ENCODE measurements around the gene SIGLEC15.

The SIGLEC15 gene

DNA sequence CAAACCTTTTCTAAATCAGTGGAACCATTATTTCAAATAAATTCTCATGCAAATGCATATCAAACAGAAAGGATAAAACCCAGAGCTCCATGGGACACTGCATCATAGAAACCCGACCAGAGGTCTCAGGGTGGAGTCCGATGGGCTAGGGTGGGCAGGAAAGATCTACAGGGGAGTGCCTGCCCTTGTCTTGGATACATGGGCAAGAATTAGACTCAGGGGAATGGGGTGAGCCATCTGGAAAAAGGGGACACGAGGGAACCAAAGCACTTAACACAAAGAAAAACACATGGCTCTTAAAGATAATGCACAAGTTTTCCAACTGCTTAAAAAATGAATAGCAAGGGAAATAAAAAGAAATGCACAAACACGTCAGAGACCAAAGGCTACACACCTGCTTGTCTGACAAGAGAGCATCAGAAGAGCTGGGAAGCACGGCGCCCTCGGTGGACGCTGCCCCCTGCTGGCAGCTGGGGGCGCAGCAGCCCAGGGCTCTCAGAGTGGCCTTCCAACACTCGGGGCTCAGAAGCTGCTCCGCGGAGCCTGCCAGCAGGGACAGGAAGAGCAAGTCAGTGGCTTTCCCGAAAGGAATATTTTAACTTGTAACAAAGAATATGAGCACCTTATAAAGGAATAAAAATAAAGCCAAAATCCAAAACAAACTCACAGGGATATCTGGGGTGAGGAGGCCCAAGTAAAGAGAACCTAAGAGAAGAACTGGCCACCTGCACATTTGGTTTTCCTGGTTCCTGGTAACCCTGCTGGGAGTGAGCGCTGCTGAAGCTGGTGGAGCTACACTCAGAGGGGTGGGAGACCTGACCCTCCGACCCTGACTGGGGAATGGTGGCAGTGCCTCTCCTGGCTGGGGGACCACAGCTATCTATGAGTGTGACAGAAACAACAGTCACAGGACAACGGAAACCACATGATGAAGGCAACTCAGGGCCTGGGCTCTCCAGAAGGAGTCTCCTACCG is 54.5 kb downstream of the SIGLEC15 start:
- H3K9ac ChIP-seq (ENCODE audit: low read length), result no peak overlapping the region
- H3K27me3 ChIP-seq (ENCODE audit: low read depth, low read length), result no peaks in the 10 kb centered on the region
- H3K36me3 ChIP-seq (replicated peaks; ENCODE audit: low read depth, low read length), result peaks cover 35% of the 10 kb centered on the region
- no peak overlapping the region for H2AFZ ChIP-seq (ENCODE audit: low read depth, low read length)
- peaks cover 10% of the 10 kb centered on the region for H3K4me1 ChIP-seq (ENCODE audit: low read length)
- no peak overlapping the region for H3K27ac ChIP-seq (ENCODE audit: low read length)
- peaks cover 14% of the 10 kb centered on the region for H3K9me3 ChIP-seq (ENCODE audit: insufficient read depth, low read length)
- no peak overlapping the region for H3K4me2 ChIP-seq (ENCODE audit: low read length)
- H3K79me2 ChIP-seq (ENCODE audit: low read length), result no peaks in the 10 kb centered on the region
- no peak overlapping the region for H3K4me3 ChIP-seq (ENCODE audit: low read length)
- no peaks in the 10 kb centered on the region for H4K20me1 ChIP-seq (ENCODE audit: insufficient read depth, low read length)
- no peak for TF ChIP-seq EZH2phosphoT487 (IDR thresholded peaks at IDR 0.05; ENCODE audit: low read depth)
- TF ChIP-seq, protein P1, sequence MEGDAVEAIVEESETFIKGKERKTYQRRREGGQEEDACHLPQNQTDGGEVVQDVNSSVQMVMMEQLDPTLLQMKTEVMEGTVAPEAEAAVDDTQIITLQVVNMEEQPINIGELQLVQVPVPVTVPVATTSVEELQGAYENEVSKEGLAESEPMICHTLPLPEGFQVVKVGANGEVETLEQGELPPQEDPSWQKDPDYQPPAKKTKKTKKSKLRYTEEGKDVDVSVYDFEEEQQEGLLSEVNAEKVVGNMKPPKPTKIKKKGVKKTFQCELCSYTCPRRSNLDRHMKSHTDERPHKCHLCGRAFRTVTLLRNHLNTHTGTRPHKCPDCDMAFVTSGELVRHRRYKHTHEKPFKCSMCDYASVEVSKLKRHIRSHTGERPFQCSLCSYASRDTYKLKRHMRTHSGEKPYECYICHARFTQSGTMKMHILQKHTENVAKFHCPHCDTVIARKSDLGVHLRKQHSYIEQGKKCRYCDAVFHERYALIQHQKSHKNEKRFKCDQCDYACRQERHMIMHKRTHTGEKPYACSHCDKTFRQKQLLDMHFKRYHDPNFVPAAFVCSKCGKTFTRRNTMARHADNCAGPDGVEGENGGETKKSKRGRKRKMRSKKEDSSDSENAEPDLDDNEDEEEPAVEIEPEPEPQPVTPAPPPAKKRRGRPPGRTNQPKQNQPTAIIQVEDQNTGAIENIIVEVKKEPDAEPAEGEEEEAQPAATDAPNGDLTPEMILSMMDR (IDR thresholded peaks at IDR 0.05; ENCODE audit: low read depth, low read length), result peak; percentile 100

DNA sequence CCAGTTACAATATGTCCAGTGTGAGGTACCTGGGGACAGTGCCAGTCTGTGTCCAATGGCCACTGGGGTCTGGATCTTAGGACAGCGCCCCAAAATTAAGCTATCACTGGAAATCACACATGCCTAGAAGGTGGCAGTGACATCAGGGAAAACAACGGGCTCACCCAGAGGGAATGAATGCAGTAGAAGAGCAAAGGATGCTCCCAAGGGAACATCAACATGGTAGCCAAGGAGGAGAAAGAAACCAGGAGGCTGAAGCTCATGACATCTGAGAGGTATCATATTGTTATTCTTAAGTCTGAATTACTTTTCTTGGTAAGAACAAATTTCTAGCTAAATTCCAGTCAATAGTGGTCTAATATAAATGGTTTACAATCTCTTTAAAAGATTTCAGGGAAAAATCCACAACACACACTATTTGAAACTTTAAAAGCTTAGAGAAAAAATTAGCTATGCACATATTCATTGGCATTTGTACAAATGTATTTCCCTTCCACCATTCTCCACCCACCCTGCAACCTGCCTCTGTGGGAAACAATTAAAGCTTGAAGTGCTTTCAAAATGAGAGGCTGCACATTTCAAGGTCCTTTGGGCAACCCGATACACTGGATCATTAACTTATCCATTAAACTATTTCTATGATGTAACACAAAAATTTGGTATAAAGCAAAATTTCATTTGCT is 55.5 kb downstream of the SIGLEC15 start:
- no peaks in the 10 kb centered on the region for H3K79me2 ChIP-seq (ENCODE audit: low read length)
- no peak overlapping the region for H3K4me3 ChIP-seq (ENCODE audit: low read length)
- H3K36me3 ChIP-seq (replicated peaks; ENCODE audit: low read depth, low read length), result peaks cover 26% of the 10 kb centered on the region
- no peaks in the 10 kb centered on the region for H4K20me1 ChIP-seq (ENCODE audit: insufficient read depth, low read length)
- H3K27ac ChIP-seq (ENCODE audit: low read length), result no peak overlapping the region
- no peak overlapping the region for H3K4me2 ChIP-seq (ENCODE audit: low read length)
- no peaks in the 10 kb centered on the region for H3K27me3 ChIP-seq (ENCODE audit: low read depth, low read length)
- no peak for TF ChIP-seq EZH2phosphoT487 (IDR thresholded peaks at IDR 0.05; ENCODE audit: low read depth)
- TF ChIP-seq, protein P1 (IDR thresholded peaks at IDR 0.05; ENCODE audit: low read depth, low read length), result no peak
- peaks cover 7% of the 10 kb centered on the region for H3K9me3 ChIP-seq (ENCODE audit: insufficient read depth, low read length)
- no peak overlapping the region for H2AFZ ChIP-seq (ENCODE audit: low read depth, low read length)
- peaks cover 3% of the 10 kb centered on the region for H3K4me1 ChIP-seq (ENCODE audit: low read length)
- H3K9ac ChIP-seq (ENCODE audit: low read length), result no peak overlapping the region

DNA sequence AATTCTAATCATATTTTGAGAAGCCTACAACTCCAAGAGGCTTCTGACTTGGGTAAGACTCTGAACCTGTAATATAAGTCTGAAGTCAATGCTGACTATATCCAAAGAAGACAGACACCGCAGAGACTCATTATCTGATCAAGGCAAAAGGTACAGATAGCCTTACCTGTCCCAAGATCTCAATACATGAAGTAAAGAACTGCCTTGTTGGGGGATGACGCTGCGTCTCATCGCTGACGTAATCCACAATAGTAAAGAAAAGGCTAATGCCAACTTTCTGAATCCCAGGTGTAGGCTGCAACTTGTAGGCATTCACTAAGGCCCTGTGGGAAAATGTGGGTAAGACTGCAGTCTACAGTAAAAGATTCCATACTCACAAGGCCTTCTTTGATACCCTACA is 62.1 kb downstream of the SIGLEC15 start:
- no peak for TF ChIP-seq EZH2phosphoT487 (IDR thresholded peaks at IDR 0.05; ENCODE audit: low read depth)
- TF ChIP-seq, protein P1 (IDR thresholded peaks at IDR 0.05; ENCODE audit: low read depth, low read length), result no peak
- Histone ChIP-seq H3K9ac (ENCODE audit: low read length) (no peak overlapping the region), H3K27ac (ENCODE audit: low read length) (no peak overlapping the region), H3K9me3 (ENCODE audit: insufficient read depth, low read length) (no peaks in the 10 kb centered on the region), H4K20me1 (ENCODE audit: insufficient read depth, low read length) (no peaks in the 10 kb centered on the region), H2AFZ (ENCODE audit: low read depth, low read length) (no peak overlapping the region), H3K79me2 (ENCODE audit: low read length) (no peaks in the 10 kb centered on the region), H3K36me3 (replicated peaks; ENCODE audit: low read depth, low read length) (peaks cover 8% of the 10 kb centered on the region), H3K27me3 (ENCODE audit: low read depth, low read length) (no peaks in the 10 kb centered on the region), H3K4me1 (ENCODE audit: low read length) (no peaks in the 10 kb centered on the region), H3K4me3 (ENCODE audit: low read length) (no peak overlapping the region), H3K4me2 (ENCODE audit: low read length) (no peak overlapping the region)

DNA sequence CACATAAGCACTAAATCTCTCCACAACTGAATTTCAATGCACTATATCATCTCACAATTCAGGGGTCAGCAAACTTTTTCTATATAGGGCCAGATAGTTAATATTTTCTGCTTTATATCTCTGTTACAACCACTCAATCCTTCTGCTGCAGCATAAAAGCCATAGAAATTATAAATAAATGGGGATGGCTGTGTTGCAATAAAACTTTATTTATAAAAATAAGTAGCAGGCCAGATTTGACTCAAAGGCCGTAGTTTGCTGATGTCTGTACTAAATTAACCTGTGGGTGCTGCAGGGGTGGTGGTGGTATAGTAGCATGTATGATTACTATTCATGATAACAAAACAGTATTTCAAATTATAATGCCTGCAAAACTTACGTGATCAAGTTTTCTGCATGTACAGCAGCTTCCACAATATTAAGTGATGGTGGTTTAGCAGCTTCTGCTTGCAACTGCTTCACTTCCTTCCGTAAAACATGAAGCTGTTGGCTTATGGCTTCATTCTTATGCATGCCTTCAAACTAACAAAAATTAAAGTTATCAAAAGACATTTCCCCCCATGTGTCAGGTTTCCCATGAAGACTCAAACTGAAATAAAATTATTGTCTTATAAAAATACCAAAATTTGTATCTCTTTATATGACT is 64.1 kb downstream of the SIGLEC15 start:
- H2AFZ ChIP-seq (ENCODE audit: low read depth, low read length), result no peak overlapping the region
- no peaks in the 10 kb centered on the region for H3K4me1 ChIP-seq (ENCODE audit: low read length)
- H3K4me2 ChIP-seq (ENCODE audit: low read length), result no peak overlapping the region
- H4K20me1 ChIP-seq (ENCODE audit: insufficient read depth, low read length), result no peaks in the 10 kb centered on the region
- H3K27me3 ChIP-seq (ENCODE audit: low read depth, low read length), result no peaks in the 10 kb centered on the region
- H3K9ac ChIP-seq (ENCODE audit: low read length), result no peak overlapping the region
- no peaks in the 10 kb centered on the region for H3K79me2 ChIP-seq (ENCODE audit: low read length)
- no peak overlapping the region for H3K27ac ChIP-seq (ENCODE audit: low read length)
- peaks cover 7% of the 10 kb centered on the region for H3K36me3 ChIP-seq (replicated peaks; ENCODE audit: low read depth, low read length)
- H3K4me3 ChIP-seq (ENCODE audit: low read length), result no peak overlapping the region
- H3K9me3 ChIP-seq (ENCODE audit: insufficient read depth, low read length), result no peaks in the 10 kb centered on the region
- no peak for TF ChIP-seq EZH2phosphoT487 (IDR thresholded peaks at IDR 0.05; ENCODE audit: low read depth)
- TF ChIP-seq, protein P1 (IDR thresholded peaks at IDR 0.05; ENCODE audit: low read depth, low read length), result no peak
